Measurements from ENCODE around the gene CCDC187. TPM values are rescaled to one million over a fixed set of nuclear protein-coding genes. Genes with fewer than 3 reads are reported as not detected.
"Not testable (repeated sequence)": the region's sequence is repeated elsewhere in the genome, so short reads cannot be mapped to it uniquely, and the experiment has no call there.

Gene CCDC187
- polyA plus RNA-seq, 3 donors, result 0.03 to 0.18 TPM; not detected in 1

DNA sequence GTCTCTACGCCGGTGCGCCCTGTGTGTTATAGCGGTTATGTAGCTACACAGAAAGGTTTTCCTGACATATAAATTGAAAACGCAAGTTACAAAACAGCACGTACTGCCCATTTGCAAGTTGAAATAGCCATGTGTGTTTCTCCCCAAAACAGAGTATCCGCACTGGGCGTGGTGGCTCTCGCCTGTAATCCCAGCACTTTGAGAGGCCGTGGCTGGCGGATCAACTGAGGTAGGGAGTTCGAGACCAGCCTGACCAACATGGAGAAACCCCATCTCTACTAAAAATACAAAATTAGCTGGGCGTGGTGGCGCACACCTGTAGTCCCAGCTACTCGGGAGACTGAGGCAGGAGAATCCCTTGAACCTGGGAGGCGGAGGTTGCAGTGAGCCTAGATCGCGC is 37.3 kb downstream of the CCDC187 start:
- H3K27ac ChIP-seq (ENCODE audit: low read depth, low read length), result not testable (repeated sequence)
- WGBS, 3 donors, result 89 to 90% (median 90%) methylated on average over 18 of the region's 18 CpGs

DNA sequence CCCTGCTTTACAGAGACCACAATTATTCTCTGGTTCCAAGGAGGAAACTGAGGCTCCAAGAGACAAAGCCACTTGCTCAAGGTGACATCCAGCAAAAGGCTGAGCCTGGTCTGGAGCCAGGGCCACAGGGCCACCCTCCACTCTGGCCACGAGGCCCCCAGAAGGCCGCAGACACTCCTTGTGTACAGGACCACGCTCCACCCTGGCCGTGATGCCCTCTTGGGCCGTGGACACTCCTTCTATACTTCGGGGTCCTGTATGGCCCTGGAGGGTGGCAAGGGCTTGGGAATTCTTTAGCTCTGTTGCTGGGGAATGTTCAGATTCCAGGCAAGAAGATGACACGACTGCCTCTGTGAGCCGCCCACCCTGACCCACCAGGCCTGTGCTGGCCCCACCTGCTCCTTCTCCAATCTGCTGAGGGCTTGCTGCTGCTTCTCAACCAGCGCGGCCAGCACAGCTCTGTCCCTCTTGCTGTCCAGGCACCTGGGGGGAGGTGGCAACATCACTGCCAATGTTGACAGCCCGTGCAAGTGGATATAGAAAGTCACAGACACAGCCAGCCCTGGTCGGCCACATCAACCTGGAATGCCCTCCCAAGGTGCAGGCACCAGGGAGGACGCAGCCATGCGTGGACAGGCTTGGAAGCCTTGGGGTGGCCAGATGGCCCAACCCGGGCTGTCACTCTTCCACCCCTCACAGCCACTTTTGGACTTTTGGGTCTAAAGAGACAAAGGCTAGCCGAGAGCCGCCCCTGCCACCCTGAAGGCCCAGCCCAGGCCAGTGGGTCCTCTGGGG is 38.1 kb downstream of the CCDC187 start:
- WGBS, 3 donors, result 88 to 95% (median 90%) methylated on average over 17 of the region's 17 CpGs
- H3K27ac ChIP-seq (ENCODE audit: low read depth, low read length), result no peak overlapping the region

DNA sequence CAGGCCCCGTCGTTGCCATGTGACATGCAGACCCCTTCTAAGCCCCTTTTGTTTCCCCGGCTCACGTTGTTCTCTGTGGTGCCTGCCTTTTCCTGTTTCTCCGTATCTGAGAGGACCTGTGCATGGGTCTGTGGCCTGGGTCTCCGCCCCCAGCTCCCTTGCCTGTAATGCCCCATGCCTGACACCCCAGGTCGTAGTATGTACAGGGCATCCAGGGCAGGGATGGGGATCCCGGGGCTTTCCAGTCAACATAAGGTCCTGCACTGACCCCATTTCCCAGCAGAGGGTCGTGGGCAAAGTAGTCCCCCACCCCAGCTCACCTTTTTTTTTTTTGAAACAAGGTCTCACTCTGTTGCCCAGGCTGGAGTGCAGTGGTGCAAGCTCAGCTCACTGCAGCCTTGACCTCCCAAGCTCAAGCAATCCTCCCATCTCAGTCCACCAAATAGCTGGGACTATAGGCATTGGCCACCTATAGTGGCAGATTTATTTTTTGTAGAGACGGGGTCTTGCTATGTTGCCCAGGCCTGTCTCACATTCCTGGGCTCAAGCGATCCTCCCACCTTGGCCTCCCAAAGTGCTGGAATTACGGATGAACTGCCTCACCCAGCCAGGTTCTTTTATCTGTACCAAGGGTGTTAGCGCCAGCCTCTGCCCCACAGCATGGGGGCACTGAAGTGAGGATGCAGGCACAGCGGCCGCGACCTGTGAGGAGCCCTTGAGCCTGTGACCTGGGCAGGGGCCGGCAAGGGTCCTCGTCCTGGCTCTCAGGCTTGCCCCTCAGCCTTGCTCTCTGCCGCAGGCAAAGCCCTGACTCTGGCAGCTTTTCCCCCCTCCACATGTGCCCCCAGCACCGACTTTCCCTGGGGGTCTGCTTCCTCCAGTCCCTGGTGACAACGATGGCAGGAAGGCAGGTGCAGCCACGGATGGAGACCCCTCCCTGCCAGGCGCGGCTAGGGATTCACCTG is 39.2 kb downstream of the CCDC187 start:
- WGBS, 3 donors, result 79 to 81% (median 79%) methylated on average over 22 to 24 of the region's 24 CpGs
- no peak overlapping the region for H3K27ac ChIP-seq (ENCODE audit: low read depth, low read length)

DNA sequence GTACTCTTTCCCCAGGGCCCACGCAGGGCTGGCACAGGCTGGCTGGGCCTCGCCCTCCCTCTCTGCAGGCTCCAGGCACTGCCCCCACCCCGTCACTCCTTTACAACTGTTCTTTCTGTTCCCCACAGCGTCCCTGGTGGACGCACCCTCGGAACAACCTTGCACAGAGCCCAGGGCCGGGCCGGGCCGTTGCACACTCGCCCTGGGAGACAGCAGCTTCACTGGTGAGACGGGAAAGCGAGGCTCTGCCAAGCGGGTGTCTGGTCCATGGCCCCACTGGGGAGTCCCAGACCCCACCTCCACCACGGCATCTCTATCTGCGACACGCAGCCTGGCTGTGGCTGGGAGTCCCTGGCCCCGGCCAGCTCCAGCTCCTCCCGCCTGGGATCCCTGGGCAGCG is 39.9 kb downstream of the CCDC187 start:
- WGBS, 3 donors, result 77 to 85% (median 80%) methylated on average over 16 to 19 of the region's 19 CpGs
- no peak overlapping the region for H3K27ac ChIP-seq (ENCODE audit: low read depth, low read length)

DNA sequence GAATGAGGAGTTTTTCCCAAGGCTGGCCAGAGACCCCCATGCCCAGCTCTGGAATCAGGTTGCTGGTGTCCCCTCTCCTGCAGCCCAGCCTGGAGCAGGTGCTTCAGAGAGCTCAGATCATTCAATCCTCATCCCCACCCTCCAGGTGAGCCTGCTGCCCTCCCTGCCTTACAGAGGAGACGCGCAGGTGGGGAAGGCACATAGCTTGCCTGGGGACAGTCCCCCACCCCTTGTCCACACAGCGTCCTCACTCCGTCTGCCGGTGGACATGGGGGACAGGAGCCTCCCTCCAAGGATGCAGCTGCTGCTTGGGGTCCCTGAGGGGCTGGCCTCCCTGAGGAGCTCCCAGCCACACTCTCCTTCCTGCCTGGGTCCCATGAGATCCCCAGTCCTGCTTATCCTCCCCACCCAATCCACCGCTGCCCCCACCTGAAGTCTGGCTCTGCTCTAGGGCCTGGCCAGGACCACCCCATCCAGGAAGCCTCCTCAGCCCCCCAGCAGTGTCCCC is 41.2 kb downstream of the CCDC187 start:
- 89 to 95% (median 90%) methylated on average over 5 to 6 of the region's 6 CpGs for WGBS, 3 donors
- no peak overlapping the region for H3K27ac ChIP-seq (ENCODE audit: low read depth, low read length)

DNA sequence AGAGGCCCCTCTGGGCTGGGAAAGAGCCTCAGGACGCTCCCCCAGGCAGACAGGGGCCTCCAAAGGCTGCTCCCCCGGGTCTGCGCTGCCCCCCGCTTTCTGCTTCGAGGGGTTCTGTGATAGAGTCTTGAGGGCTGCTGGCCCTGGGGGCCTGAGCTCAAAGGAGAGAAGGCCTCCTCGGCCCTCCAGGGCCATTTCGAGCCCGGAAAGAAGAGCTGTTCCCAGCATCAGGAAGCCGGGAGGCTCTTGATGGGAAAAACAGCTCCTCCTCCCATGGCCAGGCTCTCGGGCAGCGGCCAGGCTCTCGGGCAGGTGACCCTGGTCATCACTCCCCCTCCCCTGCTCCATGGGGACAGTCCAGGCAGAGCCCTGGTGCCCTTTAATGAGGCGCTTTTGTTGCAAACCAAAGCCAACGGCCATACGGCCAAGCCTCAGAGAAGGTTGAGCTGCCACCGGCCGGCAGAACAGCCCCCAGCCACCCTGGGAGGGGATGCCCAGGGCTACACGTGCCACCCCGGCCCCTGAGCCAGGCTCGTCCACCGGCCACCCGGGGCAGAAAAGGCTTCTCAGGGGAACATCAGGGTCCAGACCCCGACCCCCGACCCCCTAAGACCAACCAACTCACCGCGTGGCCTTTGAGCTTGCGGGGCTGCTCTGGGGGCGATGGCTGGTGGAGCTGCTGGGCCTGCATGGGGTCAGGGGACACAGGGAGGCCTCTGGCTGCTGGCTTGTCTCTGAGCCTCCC is 42.0 kb downstream of the CCDC187 start:
- WGBS, 3 donors, result 79 to 85% (median 83%) methylated on average over 24 to 28 of the region's 28 CpGs
- no peak overlapping the region for H3K27ac ChIP-seq (ENCODE audit: low read depth, low read length)

DNA sequence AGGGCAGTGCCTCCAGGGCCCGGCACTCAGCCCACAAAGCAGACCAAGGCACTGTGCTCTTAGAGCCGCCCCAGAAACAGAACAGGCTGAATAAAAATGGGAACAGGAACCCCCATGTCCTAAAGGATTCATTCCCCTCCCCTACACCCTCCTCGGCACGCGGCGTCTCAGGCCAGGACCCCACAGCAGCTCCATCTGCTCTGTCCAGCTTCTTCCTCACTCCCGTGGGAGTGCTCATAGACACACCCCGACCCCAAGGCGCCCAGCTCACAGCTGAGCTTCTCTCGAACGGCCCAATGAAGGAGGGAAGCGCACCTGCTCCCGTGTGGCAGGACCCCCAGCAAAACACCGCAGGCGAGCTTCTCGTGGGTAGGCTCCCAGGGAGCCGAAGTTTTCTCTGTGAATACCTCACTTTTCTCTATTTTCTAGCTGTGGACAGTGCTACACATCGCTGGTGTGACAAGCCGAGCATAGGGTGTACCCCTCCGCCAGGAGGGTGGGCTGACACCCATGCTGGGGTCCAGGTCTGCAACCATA is 42.9 kb downstream of the CCDC187 start:
- no peak overlapping the region for H3K27ac ChIP-seq (ENCODE audit: low read depth, low read length)
- 84 to 88% (median 86%) methylated on average over 20 of the region's 20 CpGs for WGBS, 3 donors

DNA sequence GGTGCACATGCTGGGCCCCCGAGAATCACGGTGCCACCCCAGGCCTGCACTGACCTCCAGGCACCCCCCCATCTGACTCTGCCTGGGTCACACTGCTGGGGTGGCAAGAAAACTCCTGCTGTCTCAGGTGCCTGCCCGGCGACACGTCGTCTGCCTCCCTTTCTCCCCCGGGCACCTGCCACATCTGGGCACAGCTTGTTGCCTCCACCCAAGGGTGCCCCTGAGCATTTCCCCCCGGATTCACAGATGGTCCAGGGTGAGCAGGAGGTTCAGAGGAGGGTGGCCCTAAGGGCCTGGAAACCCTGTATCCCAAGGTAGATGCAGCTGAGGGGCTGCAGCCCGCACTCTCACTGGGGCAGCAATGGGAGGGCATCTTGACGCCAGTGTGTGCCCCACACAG is 43.4 kb downstream of the CCDC187 start:
- no peak overlapping the region for H3K27ac ChIP-seq (ENCODE audit: low read depth, low read length)
- WGBS, 3 donors, result 89 to 95% (median 91%) methylated on average over 10 of the region's 10 CpGs

DNA sequence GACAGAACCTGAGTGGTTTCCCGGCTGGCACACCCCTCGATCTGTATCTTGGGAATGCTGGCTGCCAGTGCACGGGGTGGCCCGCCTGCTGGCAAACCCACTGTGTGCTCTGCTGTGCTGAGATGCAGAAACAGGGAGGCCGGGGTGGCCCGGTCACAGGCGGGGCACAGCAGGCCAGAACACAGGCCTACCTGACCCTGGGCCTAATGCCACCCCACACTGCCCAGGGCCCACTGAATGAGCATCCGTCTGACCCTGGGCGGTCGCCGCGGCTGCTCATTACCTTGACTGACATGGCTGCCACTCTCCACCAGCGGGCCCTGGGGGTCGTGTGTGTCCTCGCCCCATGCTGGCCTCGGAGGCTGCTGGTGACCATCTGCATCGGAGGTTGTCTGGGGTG is 44.1 kb downstream of the CCDC187 start:
- WGBS, 3 donors, result 89 to 93% (median 90%) methylated on average over 14 to 17 of the region's 17 CpGs
- H3K27ac ChIP-seq (ENCODE audit: low read depth, low read length), result no peak overlapping the region

DNA sequence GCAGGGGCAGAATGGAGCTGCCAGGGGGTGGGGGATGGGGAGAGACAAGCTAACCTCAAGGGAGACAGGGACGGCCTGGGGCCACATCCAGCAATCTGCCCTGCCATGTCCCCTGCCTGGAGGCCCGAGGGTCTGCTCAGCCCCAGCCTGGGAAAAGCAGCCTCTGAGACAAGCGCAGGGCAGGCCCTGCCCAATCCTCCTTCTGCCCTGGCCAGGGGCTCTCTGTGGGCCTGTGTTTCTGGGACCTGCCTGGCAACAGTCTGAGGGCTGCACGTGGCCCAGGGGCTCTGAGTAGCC is 44.4 kb downstream of the CCDC187 start:
- 52 to 88% (median 67%) methylated on average over 4 of the region's 4 CpGs for WGBS, 3 donors
- no peak overlapping the region for H3K27ac ChIP-seq (ENCODE audit: low read depth, low read length)

DNA sequence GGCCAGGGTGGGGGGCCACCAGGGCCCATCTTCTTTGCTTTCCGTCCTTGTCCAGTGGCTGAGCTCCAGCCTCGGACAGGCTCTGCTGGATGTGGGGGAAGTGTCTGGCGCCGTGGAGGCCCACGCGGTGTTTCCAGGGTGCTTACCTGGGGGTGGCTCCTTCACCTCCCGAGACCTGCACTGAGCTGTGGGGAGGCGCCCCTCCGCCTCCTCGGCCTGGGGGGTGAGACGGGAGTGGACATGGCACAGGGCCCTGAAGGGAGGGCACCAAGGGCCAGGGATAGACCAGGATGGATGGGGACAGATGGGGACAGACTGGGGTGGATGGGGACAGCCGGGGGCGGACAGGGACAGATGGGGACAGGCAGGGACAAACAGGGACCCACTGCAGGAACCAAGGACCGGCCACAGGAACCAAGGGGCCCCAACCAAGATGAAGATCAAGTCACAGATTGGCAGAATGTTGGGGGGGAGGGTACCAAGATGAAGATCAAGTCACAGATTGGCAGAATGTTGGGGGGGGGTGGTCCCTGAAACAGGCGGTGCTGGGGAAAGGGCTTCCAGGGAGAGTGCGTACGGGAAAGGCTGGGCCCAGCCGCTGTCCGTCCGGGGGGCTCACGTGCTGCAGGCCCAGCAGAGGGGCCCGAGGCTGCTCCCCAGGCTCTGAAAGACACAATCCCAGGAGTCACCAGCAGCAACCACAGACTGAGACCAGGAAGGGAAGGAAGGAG is 44.9 kb downstream of the CCDC187 start:
- H3K27ac ChIP-seq (ENCODE audit: low read depth, low read length), result no peak overlapping the region
- WGBS, 3 donors, result 75 to 85% (median 76%) methylated on average over 22 of the region's 22 CpGs

DNA sequence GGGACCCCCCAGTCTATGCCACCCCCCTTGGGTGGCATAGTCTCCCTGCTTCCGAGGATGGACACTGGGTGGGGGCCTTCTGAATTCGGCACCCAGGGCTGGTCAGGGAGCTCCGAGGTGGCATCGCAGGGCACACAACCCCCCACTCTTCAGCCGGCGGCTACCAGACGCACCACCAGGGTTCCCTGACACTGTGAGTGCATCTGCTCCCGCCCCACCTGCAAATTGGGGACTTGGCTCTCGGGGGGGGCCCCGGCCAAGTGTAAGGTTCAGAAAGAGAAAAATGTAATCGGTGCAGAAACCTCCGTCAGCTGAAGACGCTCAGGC is 45.6 kb downstream of the CCDC187 start:
- WGBS, 3 donors, result 78 to 86% (median 85%) methylated on average over 13 of the region's 13 CpGs

DNA sequence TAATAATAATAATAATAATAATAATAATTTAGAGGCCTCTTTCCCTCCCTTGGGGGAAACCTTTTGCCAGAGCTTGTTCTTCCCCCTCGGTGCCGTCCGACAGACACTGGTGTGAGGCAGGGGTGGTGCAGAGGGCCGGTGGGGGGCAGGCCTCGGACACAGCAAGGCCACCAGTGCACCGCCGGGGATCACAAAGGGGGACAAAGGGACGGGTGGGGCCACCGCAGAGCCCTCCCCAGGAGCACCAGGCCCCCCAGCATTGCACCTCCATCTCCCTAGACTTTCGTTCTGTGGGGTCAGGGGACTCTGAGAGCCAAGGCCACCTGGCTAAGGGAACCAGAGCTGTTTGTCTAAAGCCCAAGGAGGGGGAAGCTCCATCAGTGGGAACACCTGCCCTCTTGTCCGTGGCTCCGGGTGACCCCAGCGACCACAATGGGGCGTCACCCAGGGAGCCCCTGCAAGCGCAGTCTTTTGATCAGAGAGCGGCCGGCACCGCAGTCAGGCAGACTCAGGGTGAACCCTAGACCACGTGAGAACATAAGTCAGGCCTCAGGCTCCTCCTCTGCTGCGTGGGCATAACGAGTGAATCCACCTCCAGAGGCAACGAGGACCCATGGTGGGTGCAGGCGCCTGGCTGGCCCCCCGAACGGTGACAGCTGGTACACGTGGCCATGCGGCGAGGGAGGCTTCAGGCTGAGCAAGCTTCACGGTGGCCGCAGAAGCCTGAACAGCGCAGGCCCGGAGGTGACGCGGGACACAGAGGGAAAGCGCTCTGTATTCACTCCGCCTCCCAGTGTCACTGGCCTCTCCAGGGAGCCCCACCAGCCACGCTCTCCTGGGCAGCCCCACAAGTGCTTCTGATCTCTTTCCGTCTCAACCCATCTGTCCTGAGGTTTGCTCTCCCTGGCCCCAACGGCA is 46.3 kb downstream of the CCDC187 start:
- WGBS, 3 donors, result 81 to 87% (median 85%) methylated on average over 36 to 39 of the region's 39 CpGs
- no peak overlapping the region for H3K27ac ChIP-seq (ENCODE audit: low read depth, low read length)

More for the DNA sequence above, 45.6 kb downstream of the CCDC187 start:
- H3K27ac ChIP-seq (ENCODE audit: low read depth, low read length), result no peak overlapping the region

DNA sequence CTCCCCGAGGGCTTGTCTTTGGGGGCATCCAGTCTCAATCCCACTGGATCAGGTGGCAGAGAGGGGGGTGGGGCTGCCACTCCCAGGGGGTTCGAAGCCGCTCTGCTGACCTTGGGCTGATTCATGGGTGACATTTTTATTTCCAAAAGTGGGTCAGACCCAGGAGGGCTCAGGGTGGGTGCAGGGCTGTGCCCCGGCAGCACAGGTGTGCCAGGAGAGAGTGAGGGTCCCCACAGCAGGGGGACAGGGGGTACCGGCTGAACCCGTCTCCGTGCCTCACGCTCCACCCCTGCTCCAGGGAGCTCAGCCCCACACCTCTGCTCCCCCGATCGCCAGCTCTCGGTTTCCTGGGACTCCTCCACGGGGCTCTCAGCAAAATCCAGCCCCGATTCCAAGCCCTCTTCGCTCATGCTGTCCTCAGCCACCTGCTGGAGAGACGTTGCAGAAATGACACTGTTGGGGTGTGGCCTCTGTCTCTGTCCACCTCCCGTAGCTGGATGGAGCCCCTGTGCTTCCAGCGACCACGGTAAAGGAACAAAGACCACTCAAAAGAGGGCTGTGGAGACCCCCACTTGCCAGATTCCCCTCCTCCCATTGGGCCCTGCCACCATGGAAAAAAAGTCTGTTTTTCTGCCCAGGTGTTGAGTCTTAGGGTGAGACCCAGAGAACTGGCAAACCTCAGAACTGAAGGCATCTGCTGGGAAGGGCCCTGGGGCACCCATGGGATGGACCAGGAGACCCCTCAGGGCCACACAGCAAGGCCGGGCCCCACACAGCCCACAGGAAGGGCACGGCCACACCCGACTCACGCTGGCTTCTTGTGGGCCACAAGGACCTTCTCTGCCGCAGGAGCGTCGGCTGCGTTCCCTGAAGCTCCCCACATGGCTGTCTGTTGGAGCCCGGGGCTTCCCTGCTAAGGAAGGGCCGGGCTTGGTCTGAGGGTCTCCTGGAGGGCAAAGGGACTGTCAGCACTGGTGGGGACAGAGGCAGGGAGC is 47.7 kb downstream of the CCDC187 start:
- WGBS, 3 donors, result 69 to 72% (median 70%) methylated on average over 28 of the region's 28 CpGs
- no peak overlapping the region for H3K27ac ChIP-seq (ENCODE audit: low read depth, low read length)

DNA sequence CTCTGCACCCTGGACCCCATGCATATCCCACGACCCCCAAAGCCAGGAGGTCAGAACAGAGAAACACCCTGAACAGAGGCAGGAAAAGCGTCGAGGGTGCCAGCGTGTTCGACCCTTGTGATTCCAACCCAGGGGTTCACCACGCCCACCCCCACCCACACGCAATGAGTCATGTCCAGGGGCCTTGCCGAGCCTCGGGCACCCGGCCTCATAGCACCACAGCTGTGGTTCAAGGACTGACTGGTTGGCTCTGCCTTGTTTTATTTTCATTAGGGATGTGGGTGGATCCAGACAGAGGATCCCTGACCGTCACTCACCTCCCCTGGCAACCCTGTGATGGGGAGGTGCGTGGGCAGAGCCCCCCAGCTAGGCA is 48.7 kb downstream of the CCDC187 start:
- WGBS, 3 donors, result 39 to 66% (median 62%) methylated on average over 12 of the region's 12 CpGs

More for the DNA sequence above, 48.7 kb downstream of the CCDC187 start:
- no peak overlapping the region for H3K27ac ChIP-seq (ENCODE audit: low read depth, low read length)

All from adipose tissue (tissue), 3 donors.